OCI-LY1 (cell line): ENCODE measurements around the gene PDYN.

Experiments
- H2AFZ ChIP-seq: fragments of 200-600 bp; sonication (generic), shearing (Covaris generic); 2 replicates; pipeline ENCODE4 v1.6.0; 2014; ENCODE audit warnings: antibody characterized with exemption, mild to moderate bottlenecking, low read length
- H3F3A ChIP-seq: fragments of 200-600 bp; sonication (generic), shearing (Covaris generic); 2 replicates; pipeline ENCODE4 v1.6.0; 2014; ENCODE audit warnings: mild to moderate bottlenecking, antibody characterized with exemption, low read length, moderate library complexity; ENCODE audit not compliant: insufficient read depth
- H3K27ac ChIP-seq: fragments of 200-600 bp; sonication (generic); 2 replicates; pipeline ENCODE4 v1.5.1; 2014; ENCODE audit warnings: low read length, mixed run types, mild to moderate bottlenecking, low read depth; ENCODE audit not compliant: poor library complexity, severe bottlenecking
- H3K27me3 ChIP-seq: fragments of 200-600 bp; sonication (generic); 2 replicates; pipeline ENCODE4 v1.6.0; 2014; ENCODE audit warnings: antibody characterized with exemption, mild to moderate bottlenecking, low read length, moderate library complexity; ENCODE audit not compliant: insufficient read depth
- H3K36me3 ChIP-seq: fragments of 200-600 bp; sonication (generic); 2 replicates; pipeline ENCODE4 v1.6.1; 2014; ENCODE audit warnings: mild to moderate bottlenecking, antibody characterized with exemption, low read length, moderate library complexity, mixed read lengths; ENCODE audit not compliant: insufficient read depth
- H3K4me1 ChIP-seq: fragments of 200-600 bp; sonication (generic); 2 replicates; pipeline ENCODE4 v1.5.1; 2014; ENCODE audit warnings: mild to moderate bottlenecking, low read length, moderate library complexity; ENCODE audit not compliant: insufficient read depth, severe bottlenecking
- H3K4me2 ChIP-seq: fragments of 200-600 bp; sonication (generic), shearing (Covaris generic); 2 replicates; pipeline ENCODE4 v1.6.1; 2014; ENCODE audit warnings: low read length
- H3K4me3 ChIP-seq: fragments of 200-600 bp; sonication (generic); 2 replicates; pipeline ENCODE4 v1.5.1; 2014; ENCODE audit warnings: low read length, low read depth, mild to moderate bottlenecking, mixed read lengths; ENCODE audit not compliant: poor library complexity, severe bottlenecking
- H3K79me2 ChIP-seq: fragments of 200-600 bp; shearing (Covaris generic); 2 replicates; pipeline ENCODE4 v1.6.1; 2016; ENCODE audit warnings: mixed run types, low read length, mixed read lengths; ENCODE audit not compliant: insufficient read depth
- H3K9ac ChIP-seq: fragments of 200-600 bp; sonication (generic), shearing (Covaris generic); 2 replicates; pipeline ENCODE4 v1.6.1; 2014; ENCODE audit warnings: mild to moderate bottlenecking, low read length, mixed read lengths
- H3K9me2 ChIP-seq: fragments of 200-600 bp; sonication (generic), shearing (Covaris generic); 2 replicates; pipeline ENCODE4 v1.6.1; 2014; ENCODE audit warnings: low read depth, mild to moderate bottlenecking, low read length, mixed read lengths
- H3K9me3 ChIP-seq: fragments of 200-600 bp; shearing (Covaris generic); 2 replicates; pipeline ENCODE4 v1.6.1; 2014; ENCODE audit warnings: low read length, mixed read lengths
- H4K20me1 ChIP-seq: fragments of 200-600 bp; sonication (generic), shearing (Covaris generic); 2 replicates; pipeline ENCODE4 v1.6.0; 2016; ENCODE audit warnings: mild to moderate bottlenecking, low read length; ENCODE audit not compliant: insufficient read depth
- CTCF ChIP-seq: fragments of 200-600 bp; sonication (generic), shearing (Covaris generic); IDR thresholded peaks from 2 replicates; pipeline ENCODE4 v1.5.1; 2017; ENCODE audit warnings: mild to moderate bottlenecking, antibody characterized with exemption, low read length, moderate library complexity, mixed read lengths
- EZH2 ChIP-seq: fragments of 200-600 bp; sonication (generic), shearing (Covaris generic); IDR thresholded peaks from 2 replicates; pipeline ENCODE4 v1.8.0; 2017; ENCODE audit warnings: borderline replicate concordance, mixed run types, mild to moderate bottlenecking, antibody characterized with exemption, low read length, moderate library complexity, mixed read lengths

Gene PDYN

DNA sequence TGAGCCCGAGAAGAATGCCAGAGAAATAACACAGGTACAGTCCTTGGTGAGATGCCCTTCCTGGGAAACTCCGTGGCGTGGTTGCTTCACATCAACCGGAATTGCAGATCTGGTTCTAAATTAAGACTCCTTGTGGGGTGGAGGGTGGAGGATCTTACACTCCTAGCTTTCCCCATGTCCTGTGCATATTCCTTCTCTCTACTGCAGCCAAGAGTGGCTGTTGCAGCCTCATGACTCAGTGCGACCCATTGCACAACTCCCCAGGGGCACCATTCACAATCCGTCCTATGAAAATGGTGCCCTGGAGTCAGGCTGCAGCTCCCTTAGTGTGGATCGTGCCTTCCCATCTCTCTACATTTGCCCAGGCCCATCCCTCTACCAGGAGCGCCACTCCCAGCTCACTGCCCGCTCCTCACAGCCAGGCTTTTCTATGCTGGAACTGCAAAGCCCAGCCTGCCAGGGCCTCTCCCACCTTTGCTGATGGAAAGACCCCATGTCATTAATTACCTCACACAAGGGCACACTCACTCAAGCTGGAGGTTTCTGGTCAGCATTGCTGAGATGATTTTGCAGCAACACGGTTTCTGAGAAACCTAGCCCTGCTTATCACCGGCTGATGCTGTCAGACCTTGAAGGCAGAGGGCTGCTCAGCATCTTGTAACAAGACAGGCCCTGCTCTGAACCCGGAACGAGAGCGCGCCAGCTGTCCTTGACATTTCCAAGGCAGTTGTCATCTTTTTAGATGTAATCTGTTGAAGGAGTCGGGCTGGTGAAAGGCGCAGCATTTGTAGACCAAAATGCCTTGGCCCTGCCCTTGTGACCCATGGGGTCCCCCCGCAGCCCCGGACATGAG lies 58.9 kb downstream of the PDYN start:
- H3K4me1 ChIP-seq = no peaks in the 10 kb centered on the region
- H3F3A ChIP-seq = no peaks in the 10 kb centered on the region
- no peaks in the 10 kb centered on the region for H3K9me3 ChIP-seq
- H3K27ac ChIP-seq = no peak overlapping the region
- H3K4me3 ChIP-seq = no peak overlapping the region
- TF ChIP-seq CTCF (no peak), EZH2 (no peak)
- no peaks in the 10 kb centered on the region for H3K36me3 ChIP-seq
- H2AFZ ChIP-seq = no peak overlapping the region
- no peaks in the 10 kb centered on the region for H4K20me1 ChIP-seq
- H3K9ac ChIP-seq = no peak overlapping the region
- no peak overlapping the region for H3K4me2 ChIP-seq
- no peaks in the 10 kb centered on the region for H3K79me2 ChIP-seq
- H3K9me2 ChIP-seq = no peaks in the 10 kb centered on the region
- no peaks in the 10 kb centered on the region for H3K27me3 ChIP-seq

GRCh38 chr20:1934156-1934555 lies 59.7 kb downstream of the PDYN start:
- Histone ChIP-seq H4K20me1 (no peaks in the 10 kb centered on the region), H3K4me1 (no peaks in the 10 kb centered on the region), H3K27ac (no peak overlapping the region)

GRCh38 chr20:1933465-1933870 lies 60.4 kb downstream of the PDYN start:
- no peak overlapping the region for H3K9ac ChIP-seq
- H3K27me3 ChIP-seq = no peaks in the 10 kb centered on the region
- H3K4me1 ChIP-seq = no peaks in the 10 kb centered on the region
- no peaks in the 10 kb centered on the region for H3K79me2 ChIP-seq
- no peaks in the 10 kb centered on the region for H3K9me3 ChIP-seq
- H3K36me3 ChIP-seq = no peaks in the 10 kb centered on the region
- no peak overlapping the region for H2AFZ ChIP-seq
- no peak overlapping the region for H3K4me2 ChIP-seq
- TF ChIP-seq EZH2 = no peak
- TF ChIP-seq CTCF = no peak
- H3K27ac ChIP-seq = no peak overlapping the region
- no peak overlapping the region for H3K4me3 ChIP-seq
- no peaks in the 10 kb centered on the region for H3F3A ChIP-seq
- no peaks in the 10 kb centered on the region for H3K9me2 ChIP-seq
- H4K20me1 ChIP-seq = no peaks in the 10 kb centered on the region

More at GRCh38 chr20:1934156-1934555, 59.7 kb downstream of the PDYN start:
- Histone ChIP-seq H3K9ac (no peak overlapping the region), H3K36me3 (no peaks in the 10 kb centered on the region), H3K9me2 (no peaks in the 10 kb centered on the region), H3F3A (no peaks in the 10 kb centered on the region), H3K4me3 (no peak overlapping the region), H3K27me3 (no peaks in the 10 kb centered on the region), H2AFZ (no peak overlapping the region), H3K9me3 (no peaks in the 10 kb centered on the region), H3K4me2 (no peak overlapping the region), H3K79me2 (no peaks in the 10 kb centered on the region)
- TF ChIP-seq CTCF = no peak
- no peak for TF ChIP-seq EZH2
